GM23338 (cell line): ENCODE measurements around the gene UNC5C. TPM values are rescaled to one million over a fixed set of nuclear protein-coding genes. Genes with fewer than 3 reads are reported as not detected.

Experiments used
- ATAC-seq: fragments of 200-7000 bp; cut with Tn5 transposase; 3 replicates; pipeline ENCODE4 v1.9.1; 2020
- DNase-seq: peaks from one replicate; pipeline ENCODE4 v3.0.0-alpha.2; 2015; ENCODE audit warnings: low spot score
- H2AFZ ChIP-seq: fragments of 200-600 bp; sonication (generic); 2 replicates; pipeline ENCODE4 v1.8.0; 2016; ENCODE audit warnings: antibody characterized with exemption, mild to moderate bottlenecking, moderate library complexity
- H3F3A ChIP-seq: fragments of 200-600 bp; sonication (generic); replicated peaks from 2 replicates; pipeline ENCODE4 v1.8.0; 2017; ENCODE audit warnings: antibody characterized with exemption, mixed run types, low read depth
- H3K27ac ChIP-seq: fragments of 200-600 bp; sonication (generic); 2 replicates; pipeline ENCODE4 v1.6.1; 2016; ENCODE audit warnings: low read depth
- H3K27me3 ChIP-seq: fragments of 200-600 bp; sonication (generic); 2 replicates; pipeline ENCODE4 v1.8.0; 2016; ENCODE audit warnings: mild to moderate bottlenecking, mixed run types, moderate library complexity; ENCODE audit not compliant: insufficient read depth
- H3K36me3 ChIP-seq: fragments of 200-600 bp; sonication (generic); 2 replicates; pipeline ENCODE4 v1.8.0; 2016; ENCODE audit warnings: mild to moderate bottlenecking; ENCODE audit not compliant: insufficient read depth
- H3K4me1 ChIP-seq: fragments of 200-600 bp; sonication (generic); 2 replicates; pipeline ENCODE4 v1.8.0; 2016; ENCODE audit warnings: mild to moderate bottlenecking, moderate library complexity; ENCODE audit not compliant: insufficient read depth
- H3K4me2 ChIP-seq: fragments of 200-600 bp; sonication (generic); 2 replicates; pipeline ENCODE4 v1.7.1; 2017; ENCODE audit warnings: mixed run types
- H3K4me3 ChIP-seq: fragments of 200-600 bp; sonication (generic); 2 replicates; pipeline ENCODE4 v1.6.1; 2016; ENCODE audit warnings: mixed run types
- H3K79me2 ChIP-seq: fragments of 200-600 bp; sonication (generic); replicated peaks from 2 replicates; pipeline ENCODE4 v1.8.0; 2017; ENCODE audit warnings: mild to moderate bottlenecking; ENCODE audit not compliant: insufficient read depth
- H3K9me2 ChIP-seq: fragments of 200-600 bp; sonication (generic); 2 replicates; pipeline ENCODE4 v1.8.0; 2017; ENCODE audit not compliant: insufficient read depth
- H4K20me1 ChIP-seq: fragments of 200-600 bp; sonication (generic); replicated peaks from 2 replicates; pipeline ENCODE4 v1.8.0; 2017; ENCODE audit warnings: mild to moderate bottlenecking; ENCODE audit not compliant: insufficient read depth
- H3K27ac Mint-ChIP-seq: 2 replicates; pipeline ENCODE4 v1.8.0; 2020; ENCODE audit warnings: inconsistent platforms, mild to moderate bottlenecking, moderate library complexity, mixed read lengths
- H3K27me3 Mint-ChIP-seq: 3 replicates; pipeline ENCODE4 v1.8.0; 2022; ENCODE audit warnings: low read depth, mild to moderate bottlenecking, moderate library complexity, mixed read lengths, inconsistent platforms; ENCODE audit not compliant: insufficient read depth, poor library complexity
- H3K36me3 Mint-ChIP-seq: 3 replicates; pipeline ENCODE4 v1.8.0; 2021; ENCODE audit warnings: low read depth, mild to moderate bottlenecking, inconsistent platforms, moderate library complexity, mixed read lengths
- H3K4me1 Mint-ChIP-seq: 3 replicates; pipeline ENCODE4 v1.8.0; 2020; ENCODE audit warnings: mild to moderate bottlenecking, inconsistent platforms, mixed read lengths
- H3K4me3 Mint-ChIP-seq: 3 replicates; pipeline ENCODE4 v1.8.0; 2021; ENCODE audit warnings: moderate library complexity, mild to moderate bottlenecking, inconsistent platforms, mixed read lengths
- H3K9me3 Mint-ChIP-seq: 3 replicates; pipeline ENCODE4 v1.8.0; 2020; ENCODE audit warnings: moderate library complexity, mild to moderate bottlenecking, inconsistent platforms, mixed read lengths
- CREB1 ChIP-seq: fragments of 250-450 bp; sonication (Bioruptor Pico); IDR thresholded peaks from 2 replicates; pipeline ENCODE4 v1.5.0; 2020; ENCODE audit warnings: low read depth, mild to moderate bottlenecking, moderate library complexity
- EZH2 ChIP-seq: fragments of 200-600 bp; sonication (generic); IDR thresholded peaks from one replicate; pipeline ENCODE4 v1.8.0; 2017; ENCODE audit warnings: antibody characterized with exemption, mild to moderate bottlenecking, low read depth; ENCODE audit not compliant: unreplicated experiment
- EZH2phosphoT487 ChIP-seq: fragments of 200-600 bp; sonication (generic); IDR thresholded peaks from one replicate; pipeline ENCODE4 v1.8.1; 2018; ENCODE audit warnings: antibody characterized with exemption; ENCODE audit not compliant: unreplicated experiment
- JUNB ChIP-seq: IDR thresholded peaks from one replicate; pipeline ENCODE4 v1.6.1; 2016; ENCODE audit warnings: antibody characterized with exemption; ENCODE audit not compliant: unreplicated experiment
- NANOG ChIP-seq: IDR thresholded peaks from 2 replicates; pipeline ENCODE4 v1.6.1; 2016; ENCODE audit warnings: antibody characterized with exemption, borderline replicate concordance
- POLR2AphosphoS5 ChIP-seq: IDR thresholded peaks from 2 replicates; pipeline ENCODE4 v1.6.1; 2016; ENCODE audit warnings: antibody characterized with exemption, low read depth
- REST ChIP-seq: IDR thresholded peaks from one replicate; pipeline ENCODE4 v1.6.1; 2018; ENCODE audit warnings: antibody characterized with exemption; ENCODE audit not compliant: unreplicated experiment
- STAT1 ChIP-seq: IDR thresholded peaks from one replicate; pipeline ENCODE4 v1.6.1; 2016; ENCODE audit warnings: antibody characterized with exemption; ENCODE audit not compliant: unreplicated experiment
- ZNF114 ChIP-seq: fragments of 250-450 bp; sonication (Bioruptor Pico); IDR thresholded peaks from 2 replicates; pipeline ENCODE4 v1.5.0; 2020; ENCODE audit warnings: mild to moderate bottlenecking, moderate library complexity
- ZNF331 ChIP-seq: fragments of 250-450 bp; sonication (Bioruptor Pico); IDR thresholded peaks from 2 replicates; pipeline ENCODE4 v1.5.0; 2020; ENCODE audit warnings: low read depth, mild to moderate bottlenecking, moderate library complexity
- polyA plus RNA-seq: library from polyadenylated mRNA; unstranded; fragments of >200 nt; fragmentation: Nextera tagmentation; extraction: Ambion mirVana; gene quantifications from 2 replicates; pipeline ENCODE4 v1.2.1, GENCODE V29; 2016
- total RNA-seq: library from RNA; depleted of rRNA; stranded (reverse); fragments of >200 nt; shearing (Covaris generic); gene quantifications from 2 replicates; pipeline ENCODE4 v1.2.3, GENCODE V29; 2014
- TF ChIP-seq, protein P1 (sequence below): IDR thresholded peaks from 2 replicates; pipeline ENCODE4 v1.6.1; 2016; ENCODE audit warnings: antibody characterized with exemption
- TF ChIP-seq, protein P2 (sequence below), 2 experiments: fragments of 200-600 bp in 1 of 2; sonication (generic) in 1 of 2; conservative IDR thresholded peaks; 2 replicates each; pipeline versions ENCODE4 v1.5.1 to v1.6.1; 2016 to 2017; ENCODE audit warnings: antibody characterized with exemption in 2 of 2, low read depth in 2 of 2, mild to moderate bottlenecking in 2 of 2, moderate library complexity in 1 of 2
- TF ChIP-seq, protein P3 (sequence below): fragments of 250-450 bp; sonication (Bioruptor Pico); IDR thresholded peaks from 2 replicates; pipeline ENCODE4 v1.5.0; 2020; ENCODE audit warnings: mild to moderate bottlenecking, moderate library complexity

Gene UNC5C
- total and polyA plus RNA-seq, 2 experiments from 2014 or later, result 0.08 to 0.21 TPM

DNA sequence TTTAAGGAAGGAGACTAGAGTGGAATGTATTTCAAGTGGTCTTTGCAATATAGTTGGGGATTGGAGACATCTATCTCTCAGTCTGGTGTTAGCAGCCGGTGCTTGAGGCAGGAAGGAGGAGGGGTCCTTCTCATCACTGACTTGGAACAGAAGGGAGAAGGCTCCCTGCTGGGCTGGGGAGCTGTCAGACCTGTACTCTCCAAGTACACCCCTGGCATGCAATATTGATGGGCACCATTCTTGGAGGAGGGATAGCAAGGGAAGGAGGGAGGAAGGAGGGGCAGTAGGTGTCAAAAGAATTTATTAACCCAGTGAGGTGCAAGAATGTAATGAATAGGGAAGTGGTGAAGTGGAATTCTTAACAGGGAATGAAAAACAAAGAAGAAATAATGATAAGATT is 338.8 kb downstream of the UNC5C start:
- TF ChIP-seq, protein P1, sequence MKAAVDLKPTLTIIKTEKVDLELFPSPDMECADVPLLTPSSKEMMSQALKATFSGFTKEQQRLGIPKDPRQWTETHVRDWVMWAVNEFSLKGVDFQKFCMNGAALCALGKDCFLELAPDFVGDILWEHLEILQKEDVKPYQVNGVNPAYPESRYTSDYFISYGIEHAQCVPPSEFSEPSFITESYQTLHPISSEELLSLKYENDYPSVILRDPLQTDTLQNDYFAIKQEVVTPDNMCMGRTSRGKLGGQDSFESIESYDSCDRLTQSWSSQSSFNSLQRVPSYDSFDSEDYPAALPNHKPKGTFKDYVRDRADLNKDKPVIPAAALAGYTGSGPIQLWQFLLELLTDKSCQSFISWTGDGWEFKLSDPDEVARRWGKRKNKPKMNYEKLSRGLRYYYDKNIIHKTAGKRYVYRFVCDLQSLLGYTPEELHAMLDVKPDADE, result no peak
- TF ChIP-seq, protein P2, sequence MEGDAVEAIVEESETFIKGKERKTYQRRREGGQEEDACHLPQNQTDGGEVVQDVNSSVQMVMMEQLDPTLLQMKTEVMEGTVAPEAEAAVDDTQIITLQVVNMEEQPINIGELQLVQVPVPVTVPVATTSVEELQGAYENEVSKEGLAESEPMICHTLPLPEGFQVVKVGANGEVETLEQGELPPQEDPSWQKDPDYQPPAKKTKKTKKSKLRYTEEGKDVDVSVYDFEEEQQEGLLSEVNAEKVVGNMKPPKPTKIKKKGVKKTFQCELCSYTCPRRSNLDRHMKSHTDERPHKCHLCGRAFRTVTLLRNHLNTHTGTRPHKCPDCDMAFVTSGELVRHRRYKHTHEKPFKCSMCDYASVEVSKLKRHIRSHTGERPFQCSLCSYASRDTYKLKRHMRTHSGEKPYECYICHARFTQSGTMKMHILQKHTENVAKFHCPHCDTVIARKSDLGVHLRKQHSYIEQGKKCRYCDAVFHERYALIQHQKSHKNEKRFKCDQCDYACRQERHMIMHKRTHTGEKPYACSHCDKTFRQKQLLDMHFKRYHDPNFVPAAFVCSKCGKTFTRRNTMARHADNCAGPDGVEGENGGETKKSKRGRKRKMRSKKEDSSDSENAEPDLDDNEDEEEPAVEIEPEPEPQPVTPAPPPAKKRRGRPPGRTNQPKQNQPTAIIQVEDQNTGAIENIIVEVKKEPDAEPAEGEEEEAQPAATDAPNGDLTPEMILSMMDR (conservative IDR thresholded peaks at IDR 0.05; ENCODE audit: low read depth in 2 of 2), result no peak
- TF ChIP-seq JUNB (no peak), NANOG (no peak), ZNF114 (no peak), STAT1 (no peak), EZH2phosphoT487 (no peak), CREB1 (CRISPR knock-in tag) (no peak), ZNF331 (CRISPR knock-in tag) (no peak), POLR2AphosphoS5 (no peak), REST (no peak), EZH2 (no peak)
- TF ChIP-seq, protein P3, sequence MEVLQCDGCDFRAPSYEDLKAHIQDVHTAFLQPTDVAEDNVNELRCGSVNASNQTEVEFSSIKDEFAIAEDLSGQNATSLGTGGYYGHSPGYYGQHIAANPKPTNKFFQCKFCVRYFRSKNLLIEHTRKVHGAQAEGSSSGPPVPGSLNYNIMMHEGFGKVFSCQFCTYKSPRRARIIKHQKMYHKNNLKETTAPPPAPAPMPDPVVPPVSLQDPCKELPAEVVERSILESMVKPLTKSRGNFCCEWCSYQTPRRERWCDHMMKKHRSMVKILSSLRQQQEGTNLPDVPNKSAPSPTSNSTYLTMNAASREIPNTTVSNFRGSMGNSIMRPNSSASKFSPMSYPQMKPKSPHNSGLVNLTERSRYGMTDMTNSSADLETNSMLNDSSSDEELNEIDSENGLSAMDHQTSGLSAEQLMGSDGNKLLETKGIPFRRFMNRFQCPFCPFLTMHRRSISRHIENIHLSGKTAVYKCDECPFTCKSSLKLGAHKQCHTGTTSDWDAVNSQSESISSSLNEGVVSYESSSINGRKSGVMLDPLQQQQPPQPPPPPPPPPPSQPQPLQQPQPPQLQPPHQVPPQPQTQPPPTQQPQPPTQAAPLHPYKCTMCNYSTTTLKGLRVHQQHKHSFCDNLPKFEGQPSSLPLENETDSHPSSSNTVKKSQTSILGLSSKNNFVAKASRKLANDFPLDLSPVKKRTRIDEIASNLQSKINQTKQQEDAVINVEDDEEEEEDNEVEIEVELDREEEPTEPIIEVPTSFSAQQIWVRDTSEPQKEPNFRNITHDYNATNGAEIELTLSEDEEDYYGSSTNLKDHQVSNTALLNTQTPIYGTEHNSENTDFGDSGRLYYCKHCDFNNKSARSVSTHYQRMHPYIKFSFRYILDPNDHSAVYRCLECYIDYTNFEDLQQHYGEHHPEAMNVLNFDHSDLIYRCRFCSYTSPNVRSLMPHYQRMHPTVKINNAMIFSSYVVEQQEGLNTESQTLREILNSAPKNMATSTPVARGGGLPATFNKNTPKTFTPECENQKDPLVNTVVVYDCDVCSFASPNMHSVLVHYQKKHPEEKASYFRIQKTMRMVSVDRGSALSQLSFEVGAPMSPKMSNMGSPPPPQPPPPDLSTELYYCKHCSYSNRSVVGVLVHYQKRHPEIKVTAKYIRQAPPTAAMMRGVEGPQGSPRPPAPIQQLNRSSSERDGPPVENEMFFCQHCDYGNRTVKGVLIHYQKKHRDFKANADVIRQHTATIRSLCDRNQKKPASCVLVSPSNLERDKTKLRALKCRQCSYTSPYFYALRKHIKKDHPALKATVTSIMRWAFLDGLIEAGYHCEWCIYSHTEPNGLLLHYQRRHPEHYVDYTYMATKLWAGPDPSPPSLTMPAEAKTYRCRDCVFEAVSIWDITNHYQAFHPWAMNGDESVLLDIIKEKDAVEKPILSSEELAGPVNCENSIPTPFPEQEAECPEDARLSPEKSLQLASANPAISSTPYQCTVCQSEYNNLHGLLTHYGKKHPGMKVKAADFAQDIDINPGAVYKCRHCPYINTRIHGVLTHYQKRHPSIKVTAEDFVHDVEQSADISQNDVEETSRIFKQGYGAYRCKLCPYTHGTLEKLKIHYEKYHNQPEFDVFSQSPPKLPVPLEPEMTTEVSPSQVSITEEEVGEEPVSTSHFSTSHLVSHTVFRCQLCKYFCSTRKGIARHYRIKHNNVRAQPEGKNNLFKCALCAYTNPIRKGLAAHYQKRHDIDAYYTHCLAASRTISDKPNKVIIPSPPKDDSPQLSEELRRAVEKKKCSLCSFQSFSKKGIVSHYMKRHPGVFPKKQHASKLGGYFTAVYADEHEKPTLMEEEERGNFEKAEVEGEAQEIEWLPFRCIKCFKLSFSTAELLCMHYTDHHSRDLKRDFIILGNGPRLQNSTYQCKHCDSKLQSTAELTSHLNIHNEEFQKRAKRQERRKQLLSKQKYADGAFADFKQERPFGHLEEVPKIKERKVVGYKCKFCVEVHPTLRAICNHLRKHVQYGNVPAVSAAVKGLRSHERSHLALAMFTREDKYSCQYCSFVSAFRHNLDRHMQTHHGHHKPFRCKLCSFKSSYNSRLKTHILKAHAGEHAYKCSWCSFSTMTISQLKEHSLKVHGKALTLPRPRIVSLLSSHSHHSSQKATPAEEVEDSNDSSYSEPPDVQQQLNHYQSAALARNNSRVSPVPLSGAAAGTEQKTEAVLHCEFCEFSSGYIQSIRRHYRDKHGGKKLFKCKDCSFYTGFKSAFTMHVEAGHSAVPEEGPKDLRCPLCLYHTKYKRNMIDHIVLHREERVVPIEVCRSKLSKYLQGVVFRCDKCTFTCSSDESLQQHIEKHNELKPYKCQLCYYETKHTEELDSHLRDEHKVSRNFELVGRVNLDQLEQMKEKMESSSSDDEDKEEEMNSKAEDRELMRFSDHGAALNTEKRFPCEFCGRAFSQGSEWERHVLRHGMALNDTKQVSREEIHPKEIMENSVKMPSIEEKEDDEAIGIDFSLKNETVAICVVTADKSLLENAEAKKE, result no peak
- ATAC-seq, result no peak
- peaks cover 3% of the 10 kb centered on the region; the same call in 1 of the 2 replicates for H3K9me2 ChIP-seq
- peaks cover 24% of the 10 kb centered on the region for H3K4me1 Mint-ChIP-seq
- H3K4me3 ChIP-seq, result no peak overlapping the region
- H3K4me1 ChIP-seq, result peaks cover 9% of the 10 kb centered on the region
- H3K36me3 ChIP-seq, result no peaks in the 10 kb centered on the region
- H4K20me1 ChIP-seq, result no peaks in the 10 kb centered on the region
- no peaks in the 10 kb centered on the region for H3K36me3 Mint-ChIP-seq
- peak overlapping the region; percentile 44 for H3K4me2 ChIP-seq
- no peaks in the 10 kb centered on the region for H3K27me3 ChIP-seq
- no peaks in the 10 kb centered on the region for H3F3A ChIP-seq
- H3K79me2 ChIP-seq, result no peaks in the 10 kb centered on the region
- no peak for DNase-seq
- no peak overlapping the region for H3K27ac Mint-ChIP-seq
- no peak overlapping the region for H3K27ac ChIP-seq
- H3K4me3 Mint-ChIP-seq, result no peak overlapping the region
- no peaks in the 10 kb centered on the region; the same call in 2 of the 3 replicates for H3K9me3 Mint-ChIP-seq
- no peak overlapping the region for H2AFZ ChIP-seq
- no peaks in the 10 kb centered on the region for H3K27me3 Mint-ChIP-seq
